PFSK-1 (cell line): ENCODE data around the gene TEX22.

Experiments
- FOXP2 ChIP-seq: optimal IDR thresholded peaks from 2 replicates; pipeline ENCODE3; 2011; ENCODE audit warnings: borderline replicate concordance, control low read depth, inconsistent platforms; ENCODE audit not compliant: insufficient read depth; ENCODE audit errors: extremely low read length, extremely low read depth
- POLR2AphosphoS5 ChIP-seq: IDR thresholded peaks from 2 replicates; pipeline ENCODE4 v1.6.1; 2012; ENCODE audit warnings: low read depth, mild to moderate bottlenecking, control low read depth, low read length, moderate library complexity
- REST ChIP-seq, 2 experiments: IDR thresholded peaks; 2 replicates each; pipeline versions ENCODE4 v1.6.1 to v1.8.0; 2011 to 2012; ENCODE audit warnings: low read depth in 2 of 2, low read length in 2 of 2, control low read depth in 1 of 2, inconsistent platforms in 1 of 2, mild to moderate bottlenecking in 1 of 2, moderate library complexity in 1 of 2; ENCODE audit not compliant: insufficient read depth in 1 of 2
- SIN3A ChIP-seq: IDR thresholded peaks from 2 replicates; pipeline ENCODE4 v1.6.1; 2012; ENCODE audit warnings: mild to moderate bottlenecking, low read length, moderate library complexity, borderline replicate concordance; ENCODE audit not compliant: insufficient read depth
- TAF1 ChIP-seq: IDR thresholded peaks from 2 replicates; pipeline ENCODE4 v1.6.1; 2012; ENCODE audit warnings: low read length, control low read depth, borderline replicate concordance; ENCODE audit not compliant: insufficient read depth

Gene TEX22

GRCh38 chr14:105400016-105400415, 1.7 kb downstream of the TEX22 start:
- TF ChIP-seq SIN3A, result no peak
- no peak for TF ChIP-seq POLR2AphosphoS5
- TF ChIP-seq REST (IDR thresholded peaks at IDR 0.05; ENCODE audit: insufficient read depth in 1 of 2, low read depth in 2 of 2, low read length in 2 of 2), result no peak
- no peak for TF ChIP-seq TAF1
- no peak for TF ChIP-seq FOXP2

- TF ChIP-seq REST (IDR thresholded peaks at IDR 0.05; ENCODE audit: insufficient read depth in 1 of 2, low read depth in 2 of 2, low read length in 2 of 2) (no peak), FOXP2 (no peak), POLR2AphosphoS5 (no peak), TAF1 (no peak), SIN3A (no peak)
These were observed 3.4 kb downstream of the TEX22 start for GRCh38 chr14:105401699-105402098.

- no peak for TF ChIP-seq FOXP2
These were observed 10.3 kb downstream of the TEX22 start for GRCh38 chr14:105408592-105408991.

- TF ChIP-seq POLR2AphosphoS5 (no peak), REST (IDR thresholded peaks at IDR 0.05; ENCODE audit: insufficient read depth in 1 of 2, low read depth in 2 of 2, low read length in 2 of 2) (no peak), FOXP2 (no peak)
These were observed 11.0 kb downstream of the TEX22 start for GRCh38 chr14:105409364-105409763.

- TF ChIP-seq FOXP2 (no peak), TAF1 (no peak), SIN3A (no peak), REST (IDR thresholded peaks at IDR 0.05; ENCODE audit: insufficient read depth in 1 of 2, low read depth in 2 of 2, low read length in 2 of 2) (no peak), POLR2AphosphoS5 (no peak)
These were observed 12.3 kb downstream of the TEX22 start for GRCh38 chr14:105410642-105411016.
